Measurements from ENCODE around the gene KLHDC4.

Gene KLHDC4

DNA sequence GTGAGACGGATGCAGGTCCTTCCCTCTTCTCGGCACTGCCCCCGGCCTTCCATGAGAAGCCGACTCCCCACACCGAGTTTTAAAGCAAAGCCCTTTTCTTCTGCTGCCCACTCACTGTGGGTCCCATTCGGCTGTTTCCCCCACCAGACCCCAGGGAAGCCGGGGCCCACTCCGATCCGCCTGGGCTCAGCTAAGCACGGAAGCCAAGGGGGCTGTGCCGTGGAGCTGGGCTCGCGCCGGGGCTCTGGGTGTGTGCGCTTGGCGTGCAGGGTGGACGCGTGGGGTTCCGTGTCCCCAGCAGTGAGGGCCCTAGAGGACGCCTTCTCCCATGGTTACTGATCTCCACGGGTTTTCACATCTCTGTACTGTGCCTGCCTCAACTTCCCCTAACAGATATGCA, 68.5 kb downstream of the KLHDC4 start:
- DNase-seq: no peak

GRCh38 chr16:87696726-87697125, 69.1 kb downstream of the KLHDC4 start:
- DNase-seq: no peak

- DNase-seq: no peak
Observed at GRCh38 chr16:87695534-87695933, 70.3 kb downstream of the KLHDC4 start.

DNA sequence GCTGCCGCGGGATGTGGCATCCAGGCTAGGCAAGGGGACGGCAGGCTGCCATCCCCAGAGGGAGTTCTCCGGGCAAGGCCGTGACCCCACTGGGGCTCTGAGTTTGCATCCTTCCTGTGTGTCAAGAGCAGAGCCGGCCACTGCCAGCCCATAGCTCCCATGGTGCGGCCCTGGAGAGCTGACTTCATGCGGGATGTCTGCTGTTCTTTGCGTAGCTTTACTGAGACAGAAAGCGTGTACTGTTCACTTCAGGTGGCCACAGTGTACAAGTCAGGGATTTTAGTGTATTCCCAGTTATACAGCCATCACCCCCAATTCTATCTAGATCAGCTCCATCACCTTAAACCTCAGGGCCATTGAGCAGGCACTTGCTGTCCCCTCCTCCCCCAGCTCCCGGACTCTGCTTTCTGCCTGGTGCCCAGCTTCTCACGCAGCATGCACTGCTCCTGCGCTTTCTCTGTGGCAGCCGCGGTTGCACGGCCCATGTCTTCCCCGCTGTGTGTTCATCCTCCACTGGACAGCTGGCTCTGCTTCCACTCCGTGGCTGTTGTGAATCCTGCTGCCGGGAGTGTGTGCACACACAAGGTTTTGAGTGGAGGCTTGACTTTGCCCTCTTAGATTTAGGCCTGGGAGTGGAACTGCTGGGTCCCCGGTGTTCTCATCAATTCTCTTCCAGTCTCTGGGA, 71.2 kb downstream of the KLHDC4 start:
- DNase-seq: no peak

DNA sequence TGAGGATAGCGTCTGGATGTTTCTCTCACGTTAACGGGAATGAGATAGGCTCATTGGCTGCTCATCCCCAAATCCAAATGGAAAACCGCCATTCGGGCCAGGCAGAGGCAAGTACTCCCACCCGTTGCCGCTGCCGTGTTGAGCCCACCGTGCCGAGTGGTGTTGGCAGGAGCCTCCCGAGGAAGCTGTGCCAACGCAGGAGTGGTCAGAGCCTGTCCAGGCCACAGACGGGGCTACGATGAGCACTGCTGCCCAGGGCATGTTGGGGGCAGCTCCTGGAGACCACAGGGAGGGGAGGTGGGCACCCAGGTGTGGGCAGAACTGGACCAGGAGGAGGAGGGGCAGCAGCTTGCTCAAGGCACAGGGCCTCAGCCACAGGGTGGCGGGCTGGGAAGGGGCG, 72.0 kb downstream of the KLHDC4 start:
- DNase-seq: no peak

DNA sequence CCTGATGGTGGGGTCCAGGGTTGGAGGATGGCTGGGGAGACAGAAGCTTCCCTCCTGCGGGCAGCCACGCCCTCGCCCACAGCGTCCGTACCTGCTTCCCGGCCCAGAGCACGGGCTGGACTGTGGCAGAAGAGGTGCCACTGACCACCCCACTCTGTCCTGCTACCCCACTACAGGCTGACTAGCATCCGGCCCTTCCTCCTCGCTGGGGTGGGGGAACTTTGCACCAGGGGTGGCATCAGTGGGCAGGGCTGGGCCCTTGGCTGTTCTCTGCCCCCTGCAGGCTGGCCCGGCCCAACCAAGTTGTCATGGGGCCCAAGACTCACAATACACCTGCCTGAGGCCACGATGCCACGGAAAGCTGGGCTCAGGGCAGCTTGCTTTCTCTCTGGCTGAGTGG, 73.0 kb downstream of the KLHDC4 start:
- no peak for DNase-seq

DNA sequence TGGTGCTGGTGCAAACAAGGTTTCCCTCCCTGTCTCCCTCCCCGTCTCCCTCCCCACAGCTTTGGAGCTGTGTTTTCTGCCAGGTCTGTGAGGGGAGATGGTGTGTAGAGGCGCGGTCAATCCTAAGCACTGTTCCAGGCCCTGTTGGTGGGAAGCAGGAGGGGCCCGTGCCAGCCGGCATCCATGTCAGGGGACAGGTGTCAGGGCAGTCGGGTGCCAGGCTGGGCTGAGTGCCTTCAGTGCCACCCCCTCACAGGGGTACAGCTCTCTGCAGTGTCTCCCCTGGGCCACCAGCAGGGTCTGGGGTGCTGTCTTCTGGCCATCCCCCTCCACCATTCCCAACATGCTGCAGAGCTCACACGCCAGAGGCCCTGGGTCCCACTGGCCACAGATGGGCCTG, 73.6 kb downstream of the KLHDC4 start:
- no peak for DNase-seq

GRCh38 chr16:87691686-87692079, 74.1 kb downstream of the KLHDC4 start:
- DNase-seq: no peak

- no peak for DNase-seq
Observed at GRCh38 chr16:87690911-87691685, 74.7 kb downstream of the KLHDC4 start.

DNA sequence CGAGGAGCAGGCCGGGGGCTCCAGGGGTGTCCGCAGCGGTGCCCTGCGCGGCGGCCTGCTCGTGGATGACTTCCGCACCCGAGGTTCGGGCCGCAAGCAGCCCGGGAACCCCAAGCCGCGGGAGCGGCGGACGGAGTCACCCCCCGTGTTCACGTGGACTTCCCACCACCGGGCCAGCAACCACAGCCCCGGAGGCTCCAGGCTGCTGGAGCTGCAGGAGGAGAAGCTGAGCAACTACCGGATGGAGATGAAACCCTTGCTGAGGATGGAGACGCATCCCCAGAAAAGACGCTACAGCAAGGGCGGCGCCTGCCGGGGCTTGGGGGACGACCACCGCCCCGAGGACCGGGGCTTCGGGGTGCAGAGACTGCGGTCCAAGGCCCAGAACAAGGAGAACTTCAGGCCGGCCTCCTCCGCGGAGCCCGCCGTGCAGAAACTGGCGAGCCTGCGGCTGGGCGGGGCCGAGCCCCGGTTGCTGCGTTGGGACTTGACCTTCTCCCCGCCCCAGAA, 75.8 kb downstream of the KLHDC4 start:
- no peak for DNase-seq

GRCh38 chr16:87688876-87689815, 76.6 kb downstream of the KLHDC4 start:
- DNase-seq: no peak

DNA sequence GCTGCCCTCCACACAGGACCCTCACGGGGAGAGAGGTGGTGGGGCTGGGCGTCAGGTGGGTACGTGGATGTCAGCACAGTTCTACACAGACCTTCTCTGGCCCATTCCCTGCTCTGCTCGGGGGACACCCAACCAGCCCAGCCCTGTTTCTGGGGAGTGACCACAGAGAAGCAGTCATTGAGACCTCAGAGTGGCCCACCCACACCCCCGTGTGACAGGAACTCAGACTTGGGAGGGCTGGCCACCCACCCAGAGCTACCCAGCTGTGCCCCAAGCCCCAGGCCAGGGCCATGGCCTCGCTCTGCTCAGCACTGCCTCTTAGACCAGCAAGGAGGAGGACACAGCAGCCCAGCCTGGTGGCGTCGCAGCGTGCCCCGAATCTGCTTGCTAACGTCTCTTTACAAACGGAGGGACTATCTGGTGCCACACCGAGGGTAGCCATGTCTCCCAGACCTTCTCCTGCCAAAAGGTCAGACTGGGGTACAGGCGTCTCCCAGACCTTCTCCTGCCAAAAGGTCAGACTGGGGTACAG, 77.7 kb downstream of the KLHDC4 start:
- DNase-seq: no peak

DNA sequence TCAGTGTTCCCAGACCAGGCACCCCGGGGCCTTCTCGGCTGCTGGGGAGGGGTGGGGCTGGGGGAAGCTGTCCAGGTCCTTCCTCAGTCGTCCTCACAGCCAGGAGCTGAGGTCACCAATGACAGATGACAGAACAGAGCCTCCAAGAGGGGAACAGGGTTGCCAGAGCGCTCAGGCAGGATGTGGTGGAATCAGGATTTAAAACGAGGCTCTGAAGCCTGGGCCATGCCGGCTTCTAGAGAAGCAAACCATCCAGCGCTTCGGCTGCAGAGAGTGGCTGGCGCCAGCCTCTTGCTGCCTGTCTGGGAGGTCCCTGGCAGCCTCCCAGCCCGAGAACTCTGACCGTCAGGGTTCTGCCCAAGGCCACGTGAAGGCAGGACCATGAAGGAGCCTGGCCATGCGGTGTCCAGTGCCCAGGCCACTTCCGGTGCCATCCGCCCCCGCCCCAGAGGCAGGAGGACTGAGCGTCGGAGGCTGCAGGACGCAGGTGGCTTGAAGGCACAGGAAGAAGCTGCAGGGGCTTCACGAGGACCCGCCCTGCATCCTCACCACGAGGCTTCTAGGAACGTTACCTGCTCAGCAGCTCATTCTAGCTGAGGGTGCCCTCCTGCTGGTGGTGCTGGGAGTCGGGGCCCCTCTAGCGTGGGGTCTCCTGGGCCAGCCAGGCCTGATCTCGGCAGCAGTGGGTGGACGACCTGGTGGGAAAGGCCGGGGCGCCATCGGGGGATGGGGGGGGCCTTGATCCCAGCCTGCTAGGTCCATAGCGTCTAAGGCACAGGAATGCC, 78.5 kb downstream of the KLHDC4 start:
- DNase-seq: no peak

GRCh38 chr16:87686697-87687096, 79.1 kb downstream of the KLHDC4 start:
- DNase-seq: no peak

- DNase-seq: no peak
Observed at GRCh38 chr16:87685766-87686165, 80.0 kb downstream of the KLHDC4 start.

DNA sequence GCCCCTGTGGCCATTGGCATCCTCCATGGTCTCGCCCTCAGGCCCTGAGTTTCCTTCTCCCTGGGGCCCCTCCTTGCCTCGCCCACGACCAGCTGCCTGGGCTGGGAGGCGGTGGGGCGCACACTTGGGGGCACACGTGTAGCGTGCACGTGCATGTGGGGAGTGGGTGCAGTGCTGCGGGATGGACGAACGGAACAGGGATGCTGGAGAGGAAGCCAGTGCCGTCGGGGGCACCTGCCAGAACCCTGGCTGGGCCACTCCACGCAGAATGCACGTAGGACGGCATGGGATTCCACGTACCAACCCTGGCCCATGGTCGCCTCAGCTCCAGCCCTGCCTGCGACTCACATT, 80.4 kb downstream of the KLHDC4 start:
- no peak for DNase-seq

DNA sequence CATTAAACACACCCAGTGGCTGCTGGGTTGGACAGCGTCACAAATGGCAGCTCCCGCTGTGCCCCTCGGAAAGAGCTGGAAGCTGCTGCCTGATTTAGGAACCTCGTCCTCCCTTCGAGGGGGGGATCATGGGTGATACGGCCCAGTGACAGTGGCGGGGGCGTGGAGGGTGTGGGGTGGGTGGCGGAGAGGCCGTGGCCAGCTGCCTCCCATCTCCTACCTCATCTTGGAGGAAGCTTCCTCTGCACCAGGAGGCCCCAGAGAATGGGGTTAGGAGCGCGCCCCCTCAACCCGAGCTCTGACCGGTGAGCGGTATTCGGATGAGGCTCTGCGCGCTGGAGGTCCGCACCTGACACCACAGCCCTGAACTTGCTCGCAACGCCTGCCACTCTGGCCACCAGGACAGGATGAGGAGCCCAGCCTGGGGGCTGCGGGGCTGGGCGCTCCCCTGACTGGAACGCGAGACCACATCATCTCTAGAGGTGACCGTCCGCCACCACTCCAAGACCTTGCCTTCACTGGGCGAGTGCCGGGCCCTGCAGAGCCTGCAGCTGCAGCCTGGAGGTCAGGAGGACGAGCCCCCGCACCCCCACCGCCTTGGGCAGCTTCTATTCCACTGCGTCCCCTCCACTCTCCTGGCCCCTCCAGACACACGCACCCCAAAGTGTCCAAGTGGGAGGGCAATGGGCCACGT, 80.9 kb downstream of the KLHDC4 start:
- no peak for DNase-seq

DNA sequence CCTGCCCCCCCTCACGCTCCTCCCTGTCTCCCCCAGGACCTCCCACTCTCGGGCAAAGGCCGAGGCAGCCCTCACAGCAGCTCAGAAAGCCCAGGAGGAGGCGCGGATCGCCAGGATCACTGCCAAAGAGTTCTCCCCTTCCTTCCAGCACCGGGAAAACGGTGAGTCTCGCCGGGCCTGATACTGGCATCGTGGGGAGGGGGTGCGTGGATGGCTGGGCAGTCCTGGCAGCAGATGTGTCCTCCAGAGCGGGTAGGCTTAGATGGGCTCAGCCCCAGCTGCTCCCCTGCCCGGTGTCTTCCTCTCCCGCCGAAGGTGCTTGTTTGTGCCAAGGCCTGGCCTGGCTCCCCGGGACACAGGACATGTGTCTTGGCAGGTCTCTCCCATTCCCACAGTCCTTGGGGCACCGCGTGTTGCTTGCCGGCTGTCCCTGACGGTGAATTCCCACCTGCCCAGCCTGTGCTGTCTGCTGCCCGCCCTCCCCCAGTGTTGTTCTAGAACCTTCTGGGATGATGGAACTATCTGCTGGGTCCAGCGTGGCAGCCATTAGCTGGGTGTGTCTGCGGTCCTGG, 81.6 kb downstream of the KLHDC4 start:
- no peak for DNase-seq

GRCh38 chr16:87682852-87683399, 82.9 kb downstream of the KLHDC4 start:
- DNase-seq: no peak

DNA sequence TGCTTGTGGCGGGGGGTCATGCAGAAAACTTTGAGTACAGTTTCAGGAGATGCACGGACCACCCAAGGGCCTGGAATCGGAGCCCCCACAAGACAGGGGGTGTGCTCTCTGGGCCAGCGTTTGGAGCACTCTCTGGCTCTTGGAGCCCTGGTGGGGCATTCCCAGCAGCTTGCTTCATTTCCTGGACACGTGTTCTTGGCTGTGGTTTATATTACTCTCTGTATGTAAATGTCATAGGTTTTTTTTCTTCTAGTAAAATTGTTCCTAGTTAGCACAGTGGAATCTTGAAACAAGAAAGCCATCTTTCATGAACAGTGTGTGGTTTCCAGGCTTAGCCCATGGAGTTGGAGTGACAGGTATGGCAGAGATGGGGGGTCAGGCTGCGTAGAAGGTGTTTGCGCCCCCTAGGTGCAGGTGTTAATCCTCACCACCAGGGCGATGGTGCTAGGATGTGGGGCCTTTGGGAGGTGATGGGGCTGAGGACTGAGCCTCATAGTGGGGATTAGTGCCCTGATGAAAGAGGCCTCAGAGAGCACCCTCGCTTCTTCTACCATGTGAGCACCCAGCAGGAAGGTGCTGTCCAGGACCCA, 83.7 kb downstream of the KLHDC4 start:
- peak in 1 of 2 donors; percentile 30 for DNase-seq
